Chondrocyte (in vitro differentiated cells): ENCODE results near the gene KIF26B. TPM values are rescaled to one million over a fixed set of nuclear protein-coding genes. Genes with fewer than 3 reads are reported as not detected.
"Not testable (repeated sequence)": the region's sequence is repeated elsewhere in the genome, so short reads cannot be mapped to it uniquely, and the experiment has no call there.

Experiments used
- DNase-seq: peaks from one replicate; pipeline ENCODE4 v3.0.0; 2021; ENCODE audit warnings: mixed read lengths, low spot score
- H3K27ac Mint-ChIP-seq: one replicate; pipeline ENCODE4 v1.8.0; 2021; ENCODE audit warnings: mild to moderate bottlenecking, moderate library complexity, mixed read lengths; ENCODE audit not compliant: unreplicated experiment
- H3K27me3 Mint-ChIP-seq: 2 replicates; pipeline ENCODE4 v1.8.0; 2021; ENCODE audit warnings: low read depth, mixed read lengths
- H3K36me3 Mint-ChIP-seq: 2 replicates; pipeline ENCODE4 v1.8.0; 2021; ENCODE audit warnings: low read depth, mixed read lengths
- H3K4me1 Mint-ChIP-seq: 2 replicates; pipeline ENCODE4 v1.8.0; 2021; ENCODE audit warnings: low read depth, mild to moderate bottlenecking, mixed read lengths
- H3K4me3 Mint-ChIP-seq: one replicate; pipeline ENCODE4 v1.8.0; 2021; ENCODE audit warnings: mild to moderate bottlenecking, moderate library complexity, mixed read lengths; ENCODE audit not compliant: unreplicated experiment
- H3K9me3 Mint-ChIP-seq: 2 replicates; pipeline ENCODE4 v1.8.0; 2021; ENCODE audit warnings: low read depth, mixed read lengths
- CTCF ChIP-seq: fragments of 200-600 bp; sonication (generic); IDR thresholded peaks from 2 replicates; pipeline ENCODE4 v1.5.0; 2021; ENCODE audit warnings: antibody characterized with exemption, mild to moderate bottlenecking, moderate library complexity
- total RNA-seq: library from RNA; stranded (reverse); gene quantifications from 3 replicates; pipeline ENCODE4 v1.2.1, GENCODE V29; 2021

The KIF26B gene
- total RNA-seq, 1 donor from 2014 or later = 47.0 TPM

GRCh38 chr1:245356891-245357585, 202.3 kb downstream of the KIF26B start:
- Mint-ChIP-seq H3K27me3 (no peaks in the 10 kb centered on the region), H3K27ac (no peak overlapping the region), H3K4me3 (no peak overlapping the region), H3K4me1 (no peaks in the 10 kb centered on the region), H3K9me3 (no peaks in the 10 kb centered on the region), H3K36me3 (peaks cover 1% of the 10 kb centered on the region)
- DNase-seq = no peak
- no peak for TF ChIP-seq CTCF

- DNase-seq, H3K4me3 Mint-ChIP-seq, H3K36me3 Mint-ChIP-seq, H3K4me1 Mint-ChIP-seq, H3K9me3 Mint-ChIP-seq, H3K27me3 Mint-ChIP-seq, H3K27ac Mint-ChIP-seq: not testable (repeated sequence)
Measured at GRCh38 chr1:245359101-245359680, 204.4 kb downstream of the KIF26B start.

- H3K27me3 Mint-ChIP-seq = no peaks in the 10 kb centered on the region
- DNase-seq = no peak
- H3K4me1 Mint-ChIP-seq = peaks cover 15% of the 10 kb centered on the region
- H3K4me3 Mint-ChIP-seq = no peak overlapping the region
- TF ChIP-seq CTCF = no peak
- no peaks in the 10 kb centered on the region for H3K9me3 Mint-ChIP-seq
- peaks cover 3% of the 10 kb centered on the region for H3K36me3 Mint-ChIP-seq
- H3K27ac Mint-ChIP-seq = no peak overlapping the region
Measured at GRCh38 chr1:245361065-245361464, 206.3 kb downstream of the KIF26B start.

DNA sequence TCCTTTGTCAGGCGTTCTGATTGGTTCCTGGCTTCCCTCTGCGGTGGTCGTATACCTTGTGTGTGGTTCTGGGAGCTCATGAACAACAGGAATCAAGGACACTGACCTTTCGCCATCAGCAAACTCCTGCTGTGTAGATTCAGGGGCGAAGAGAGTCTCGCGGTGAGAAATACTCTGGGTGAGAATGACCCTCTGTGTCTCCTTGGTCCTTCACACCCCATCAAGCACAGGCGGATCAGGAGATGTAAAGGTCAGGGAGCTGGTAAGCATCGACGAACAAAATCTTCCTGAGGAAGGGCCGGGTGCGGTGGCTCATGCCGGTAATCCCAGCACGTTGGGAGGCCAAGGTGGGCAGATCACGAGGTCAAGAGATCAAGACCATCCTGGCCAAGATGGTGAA, 207.2 kb downstream of the KIF26B start:
- Mint-ChIP-seq H3K4me3 (no peak overlapping the region), H3K36me3 (peaks cover 3% of the 10 kb centered on the region), H3K27ac (no peak overlapping the region), H3K27me3 (no peaks in the 10 kb centered on the region), H3K4me1 (peaks cover 15% of the 10 kb centered on the region), H3K9me3 (no peaks in the 10 kb centered on the region)
- DNase-seq = no peak
- TF ChIP-seq CTCF = no peak

DNA sequence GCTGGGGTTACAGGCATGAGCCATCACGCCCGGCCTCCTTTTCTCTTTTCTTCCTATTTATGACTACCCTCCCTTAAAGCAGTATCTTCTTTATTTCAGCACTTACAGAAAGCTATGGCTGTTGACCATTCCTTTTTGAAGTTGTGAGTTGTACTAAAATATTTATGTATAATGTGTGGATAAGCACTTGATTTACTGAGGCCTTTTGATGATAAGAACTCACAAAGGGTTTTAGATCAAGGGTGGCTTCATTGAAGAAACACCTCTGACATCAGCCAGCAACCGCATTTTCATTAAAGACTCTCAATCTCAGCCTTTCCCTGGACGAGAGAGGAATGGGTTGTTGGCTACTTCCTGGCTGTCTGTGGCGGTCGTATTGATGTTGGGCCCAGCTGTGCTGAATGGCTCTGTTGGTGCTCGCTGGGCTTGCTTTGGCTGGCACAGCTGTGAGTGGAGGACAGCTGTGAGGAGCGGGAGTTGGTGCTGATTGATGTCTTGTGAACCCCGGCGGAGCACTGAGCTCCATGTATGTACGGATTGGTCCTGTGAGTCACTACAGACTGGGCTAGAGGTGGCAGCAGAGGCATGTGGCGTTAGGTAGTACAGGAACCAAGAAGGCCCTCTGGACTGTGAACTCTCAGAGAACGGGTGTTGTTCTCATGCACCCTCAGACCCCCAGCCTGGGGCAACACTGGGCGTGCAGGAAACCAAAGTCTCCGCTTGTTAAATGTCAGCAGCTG, 208.8 kb downstream of the KIF26B start:
- H3K4me3 Mint-ChIP-seq = no peak overlapping the region
- H3K27ac Mint-ChIP-seq = peak overlapping the region; percentile 76
- TF ChIP-seq CTCF = peak; percentile 32
- H3K4me1 Mint-ChIP-seq = peaks cover 15% of the 10 kb centered on the region
- peaks cover 15% of the 10 kb centered on the region for H3K36me3 Mint-ChIP-seq
- DNase-seq = no peak
- no peaks in the 10 kb centered on the region for H3K9me3 Mint-ChIP-seq
- no peaks in the 10 kb centered on the region for H3K27me3 Mint-ChIP-seq
